Activated CD4-positive, CD25-positive, alpha-beta regulatory T cell treated with anti-CD3 and anti-CD28 coated beads, Interleukin-2, amount 50 U/mL, for 72 hours (primary cell): ENCODE measurements around the gene CD52.

ENCODE experiments used
- DNase-seq: peaks from one replicate; pipeline ENCODE4 v3.0.0; 2021

CD52 gene, protein sequence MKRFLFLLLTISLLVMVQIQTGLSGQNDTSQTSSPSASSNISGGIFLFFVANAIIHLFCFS

DNA sequence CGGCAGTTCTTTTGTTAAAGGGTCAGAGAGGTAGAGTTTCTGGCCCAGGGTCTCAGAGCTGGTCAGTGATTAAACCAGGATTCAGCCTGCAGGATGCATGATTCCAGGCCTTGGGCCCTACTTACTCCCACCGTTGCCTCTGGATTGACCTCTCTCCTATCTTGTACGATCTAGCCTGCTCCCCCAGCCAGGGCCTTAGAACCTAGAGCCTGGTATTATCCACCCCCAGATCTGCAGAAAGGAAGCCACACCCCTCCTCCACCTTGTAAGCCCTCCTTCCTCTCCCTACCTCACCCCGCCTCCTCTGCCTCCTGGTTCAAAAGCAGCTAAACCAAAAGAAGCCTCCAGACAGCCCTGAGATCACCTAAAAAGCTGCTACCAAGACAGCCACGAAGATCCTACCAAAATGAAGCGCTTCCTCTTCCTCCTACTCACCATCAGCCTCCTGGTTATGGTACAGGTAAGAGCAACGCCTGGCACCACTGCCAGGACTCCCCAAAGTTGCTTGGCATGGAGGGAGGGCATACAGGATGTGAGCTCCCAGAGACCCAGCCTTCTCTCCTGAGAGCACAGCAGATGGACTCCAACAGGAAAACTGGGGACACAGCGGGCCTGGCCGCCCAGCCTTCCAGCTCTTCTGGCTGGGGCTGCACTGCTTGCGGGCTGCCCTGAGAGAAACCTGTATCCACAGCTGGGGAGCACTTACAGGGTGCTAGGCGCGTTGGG is at the start of gene CD52:
Gene CD52, plus strand, starts transcription at position 347 of the 726 bp plus-strand sequence. Its CDS starts 60 bp downstream, at position 407.
- DNase-seq = peak; percentile 47

DNA sequence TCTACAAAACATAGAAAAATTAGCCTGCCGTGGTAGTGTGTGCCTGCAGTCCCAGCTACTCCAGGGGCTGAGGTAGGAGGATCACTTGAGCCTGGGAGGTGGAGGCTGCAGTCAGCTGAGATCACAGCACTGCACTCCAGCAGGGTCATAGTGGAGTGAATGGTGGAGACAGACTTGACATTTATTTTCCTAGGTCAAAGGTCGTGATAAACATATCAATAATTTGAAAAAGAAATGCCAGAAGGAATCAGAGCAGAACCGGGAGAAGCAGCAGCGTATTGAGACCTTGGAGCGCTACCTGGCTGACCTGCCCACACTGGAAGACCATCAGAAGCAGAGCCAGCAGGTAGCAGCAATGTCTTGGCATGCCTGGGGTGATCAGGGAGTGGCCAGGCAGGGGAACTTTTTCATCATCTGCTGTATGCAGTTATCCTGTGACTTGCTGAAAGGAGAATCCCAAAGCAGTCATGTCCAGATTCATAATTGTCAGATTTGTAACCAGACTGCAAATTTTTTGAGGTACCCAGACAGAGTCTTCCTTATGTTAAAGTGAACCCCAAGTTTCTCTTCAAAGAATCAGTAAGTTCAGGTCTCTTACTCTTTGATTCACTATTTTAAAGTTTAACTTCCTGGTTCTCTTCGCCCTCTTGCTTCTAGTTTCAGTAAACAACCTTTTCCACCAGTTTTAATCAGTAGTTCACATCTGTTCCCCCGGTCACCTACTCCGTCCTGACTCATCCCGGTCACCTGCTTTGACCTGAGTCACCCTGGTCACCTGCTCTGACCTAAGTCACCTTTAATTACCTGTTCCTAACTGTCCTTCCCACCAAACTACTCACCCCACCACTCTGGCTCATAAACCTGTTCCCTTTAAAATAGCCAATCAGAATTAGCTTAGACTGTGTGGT is 49.2 kb upstream of the CD52 start:
- DNase-seq = no peak

DNA sequence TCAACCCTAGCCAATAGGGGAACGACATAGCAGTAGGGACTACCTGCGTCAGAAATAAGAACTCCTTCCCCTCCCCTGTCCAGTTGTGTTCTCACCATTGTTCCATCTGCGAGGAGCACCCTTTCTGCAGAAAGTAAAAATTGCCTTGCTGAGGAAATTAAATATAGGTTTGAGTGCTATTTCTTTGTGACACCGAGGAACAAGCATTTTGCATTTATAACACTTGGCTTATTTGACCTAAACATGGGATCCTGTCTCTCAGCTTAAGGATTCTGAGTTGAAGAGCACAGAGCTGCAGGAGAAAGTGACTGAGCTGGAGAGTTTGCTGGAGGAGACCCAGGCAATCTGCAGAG is 48.6 kb upstream of the CD52 start:
- no peak for DNase-seq

DNA sequence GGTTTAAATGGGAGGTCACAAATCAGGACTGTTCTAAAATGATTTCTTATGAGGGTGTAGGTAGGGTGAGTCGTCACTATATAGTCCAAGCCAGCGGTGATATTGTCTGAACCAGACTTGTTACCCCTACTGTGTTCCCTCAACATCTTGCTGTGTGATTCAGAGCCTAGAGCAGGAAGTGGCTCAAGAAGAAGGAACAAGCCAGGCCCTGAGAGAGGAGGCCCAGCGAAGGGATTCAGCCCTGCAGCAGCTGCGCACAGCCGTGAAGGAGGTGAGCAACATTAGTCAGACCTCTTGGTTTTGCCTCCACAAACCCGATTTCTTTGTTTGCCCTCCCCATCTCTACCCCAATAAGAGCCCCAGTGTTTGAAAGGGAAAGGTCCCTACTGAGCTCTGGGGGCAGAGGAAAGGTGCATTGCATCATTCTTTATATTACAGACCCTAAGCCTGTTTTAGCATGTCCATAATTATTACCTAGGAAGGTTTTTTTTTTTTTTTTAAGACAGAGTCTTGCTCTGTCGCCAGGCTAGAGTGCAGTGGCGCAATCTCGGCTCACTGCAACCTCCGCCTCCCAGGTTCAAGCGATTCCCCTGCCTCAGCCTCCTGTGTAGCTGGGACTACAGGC is 42.8 kb upstream of the CD52 start:
- no peak for DNase-seq

DNA sequence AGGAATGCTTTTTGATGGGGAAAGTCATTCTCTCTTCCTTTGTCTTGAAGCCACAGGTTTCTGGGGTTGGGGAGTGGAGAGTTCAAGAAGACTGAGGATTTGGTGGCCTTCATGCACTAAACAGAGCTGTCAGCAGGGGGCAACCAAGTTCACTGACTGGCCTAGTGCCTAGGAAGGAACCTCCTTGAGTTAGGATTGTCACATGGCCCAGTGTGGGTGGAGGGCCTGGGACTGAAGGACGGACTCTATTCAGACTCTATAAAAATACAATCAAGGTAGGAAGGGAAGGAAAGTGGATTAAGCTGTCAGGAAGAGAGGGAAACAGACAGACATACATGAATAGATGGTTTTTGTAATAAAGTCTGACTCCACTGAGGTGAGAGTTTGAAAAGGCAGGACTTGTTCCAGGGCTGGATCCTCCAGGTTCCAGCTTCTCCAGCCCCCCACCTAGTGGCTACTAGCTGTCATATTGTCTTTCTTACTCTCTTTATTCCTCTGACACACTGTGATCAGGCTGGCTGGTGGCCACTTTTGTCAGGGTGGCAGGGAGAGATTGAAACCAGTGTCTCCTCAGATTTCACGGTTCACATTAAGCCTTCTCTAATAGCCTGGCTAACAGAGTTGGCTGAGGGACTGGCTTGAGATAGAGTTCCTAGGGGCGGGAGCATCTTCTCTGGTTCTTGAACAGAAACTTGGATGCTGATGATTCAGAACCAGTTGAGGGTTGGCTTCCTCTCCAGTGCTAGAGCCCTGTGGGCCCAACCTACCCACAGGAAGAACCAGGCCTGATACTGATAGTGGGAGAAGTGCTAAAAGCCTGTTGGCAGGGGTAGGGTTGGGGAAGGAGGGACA is 42.0 kb upstream of the CD52 start:
- peak; percentile 77 for DNase-seq

DNA sequence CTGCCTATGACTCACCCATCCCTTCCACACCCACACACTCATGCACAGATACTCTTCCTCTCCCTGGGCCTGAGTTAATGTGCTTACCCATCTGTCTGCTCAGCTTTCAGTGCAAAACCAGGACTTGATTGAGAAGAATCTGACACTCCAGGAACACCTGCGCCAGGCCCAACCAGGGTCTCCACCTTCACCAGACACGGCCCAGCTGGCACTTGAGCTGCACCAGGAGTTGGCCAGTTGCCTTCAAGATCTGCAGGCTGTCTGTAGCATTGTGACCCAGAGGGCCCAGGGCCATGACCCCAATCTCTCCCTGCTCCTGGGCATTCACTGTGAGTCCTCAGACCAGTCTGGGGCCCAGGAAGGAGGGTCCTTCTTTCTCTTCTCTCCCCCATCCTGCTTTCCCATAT is 41.3 kb upstream of the CD52 start:
- DNase-seq = no peak

DNA sequence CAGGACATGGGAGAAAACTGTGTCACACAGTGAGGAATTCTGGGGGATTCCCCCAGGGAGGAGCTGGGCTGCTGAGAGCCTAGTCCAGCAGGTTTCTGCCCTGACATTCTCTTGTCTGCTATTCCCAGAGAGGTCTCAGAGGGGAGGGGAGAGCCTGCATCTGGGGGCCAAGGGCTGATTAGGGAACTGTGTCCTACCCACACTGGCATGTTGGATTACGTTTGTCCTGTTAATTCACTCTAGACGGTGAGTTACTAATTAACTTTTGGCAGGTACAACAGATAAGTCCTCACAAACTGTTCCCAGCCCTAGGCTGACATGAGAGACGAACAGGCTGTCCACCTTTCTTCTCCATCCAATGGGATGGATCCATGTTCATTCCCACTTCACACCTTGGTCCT is 40.5 kb upstream of the CD52 start:
- no peak for DNase-seq

DNA sequence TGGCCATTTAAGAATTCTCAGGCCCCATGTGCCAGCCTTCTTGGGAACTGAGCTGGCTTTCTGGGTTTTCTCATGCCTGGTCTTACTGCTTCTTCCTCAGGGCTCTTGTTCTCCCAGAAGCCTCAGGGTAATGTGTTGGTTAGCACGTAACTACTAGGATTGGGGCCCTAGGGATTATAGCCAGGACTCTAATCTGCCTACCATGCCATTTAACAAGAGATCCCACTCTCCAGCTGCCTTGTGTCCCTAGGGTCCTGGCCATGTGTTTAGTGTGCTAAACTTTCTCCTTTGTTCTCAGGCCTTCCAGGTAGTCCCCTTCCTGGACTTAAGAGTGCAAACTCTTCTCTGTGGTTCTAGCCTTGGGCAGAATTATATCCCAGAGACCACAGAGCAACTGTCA is 40.0 kb upstream of the CD52 start:
- no peak for DNase-seq

DNA sequence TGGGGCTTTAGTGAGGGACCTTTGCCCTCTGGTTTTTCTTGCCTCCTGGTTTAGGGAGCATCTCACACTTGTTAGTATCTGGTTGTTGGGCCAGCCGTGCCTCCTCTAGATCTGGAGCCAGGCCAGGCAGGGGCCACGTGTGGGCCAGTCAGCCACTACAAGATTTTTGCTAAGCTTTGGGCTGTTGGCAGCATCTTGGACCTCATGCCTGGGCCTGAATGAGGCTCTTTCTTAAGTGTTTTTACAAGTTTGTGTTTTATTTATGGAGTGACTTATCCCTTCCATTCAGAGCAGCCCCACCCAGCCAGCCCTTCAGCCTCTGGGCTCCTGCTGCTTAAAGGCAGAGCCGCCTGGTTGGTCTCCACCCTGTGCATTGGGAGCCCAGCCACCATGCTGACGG is 39.5 kb upstream of the CD52 start:
- no peak for DNase-seq

DNA sequence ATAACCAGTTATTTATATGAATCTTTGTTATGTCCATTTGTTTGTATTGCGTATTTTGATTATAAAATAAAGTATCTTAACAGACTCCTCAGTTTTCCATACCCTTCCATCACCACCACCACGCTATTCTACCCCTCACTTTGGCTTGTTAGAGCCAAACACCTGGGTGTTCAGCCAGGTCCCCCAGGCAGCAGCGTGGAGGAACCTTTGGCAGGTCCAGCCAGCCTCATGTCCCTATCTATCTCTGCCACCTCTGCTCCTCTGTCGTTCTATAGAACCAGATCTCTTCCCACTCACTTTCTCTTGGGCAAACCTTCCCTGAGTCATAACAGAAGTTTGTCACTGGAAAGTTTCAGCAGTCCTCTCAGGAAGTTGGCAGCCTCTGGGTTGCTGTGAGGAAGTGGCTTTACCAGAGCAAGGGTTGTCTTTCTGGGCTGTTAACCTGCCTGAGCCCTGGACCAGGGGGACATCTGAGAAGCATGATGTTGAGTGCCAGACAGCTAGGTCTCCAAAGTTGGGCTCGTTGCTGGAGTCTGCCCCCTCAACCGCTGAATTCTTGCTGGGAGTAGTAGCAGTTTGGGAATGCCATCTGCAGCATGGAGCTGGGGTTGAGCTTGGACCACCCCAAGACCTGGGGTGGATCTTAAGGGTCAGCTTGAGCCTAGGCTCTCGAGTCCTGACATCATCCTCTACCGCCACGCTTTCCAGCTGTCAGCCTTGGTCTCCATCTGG is 38.9 kb upstream of the CD52 start:
- no peak for DNase-seq

DNA sequence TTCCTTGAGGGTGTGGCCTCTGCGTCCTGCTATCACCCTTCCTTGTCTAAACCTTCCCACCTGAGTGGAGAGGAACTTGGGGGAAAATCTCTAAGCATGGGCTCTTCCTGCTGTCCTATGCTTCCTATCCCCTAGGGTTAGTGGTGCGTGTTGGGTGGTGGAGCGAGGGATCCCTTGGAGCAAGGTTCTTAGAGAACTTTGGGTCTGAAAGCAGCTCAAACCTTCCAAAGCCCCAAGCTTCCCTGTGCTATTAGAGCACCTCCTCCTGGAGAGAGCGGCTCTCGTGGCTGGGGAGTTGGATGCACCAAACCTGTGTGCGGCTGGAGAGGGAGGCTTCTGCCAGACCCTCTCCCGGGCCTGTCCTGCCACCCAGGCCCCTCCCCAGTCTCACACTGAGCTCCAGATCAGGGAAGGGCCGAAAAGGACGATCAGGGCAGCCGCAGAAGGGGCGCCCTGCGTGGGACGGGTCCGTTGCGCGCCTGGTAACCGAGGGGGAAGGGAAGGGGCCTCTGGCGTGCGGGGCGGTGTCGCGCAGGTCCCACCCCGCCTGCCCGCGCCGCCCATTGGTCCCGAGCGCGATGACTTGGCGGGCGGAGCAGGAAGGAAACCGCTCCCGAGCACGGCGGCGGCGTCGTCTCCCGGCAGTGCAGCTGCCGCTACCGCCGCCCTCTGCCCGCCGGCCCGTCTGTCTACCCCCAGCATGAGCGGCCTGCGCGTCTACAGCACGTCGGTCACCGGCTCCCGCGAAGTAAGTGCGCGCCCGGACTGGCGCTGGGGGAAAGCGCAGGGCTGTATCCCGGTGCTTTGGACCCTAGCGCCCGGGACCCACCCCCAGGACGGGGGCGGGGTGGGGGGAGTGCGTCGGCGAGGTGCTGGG is 38.1 kb upstream of the CD52 start, which contains the start of gene SH3BGRL3:
Gene SH3BGRL3, plus strand, starts transcription at position 631 of the 877 bp plus-strand sequence. Its CDS starts 70 bp downstream, at position 701.
- DNase-seq = peak; percentile 85

DNA sequence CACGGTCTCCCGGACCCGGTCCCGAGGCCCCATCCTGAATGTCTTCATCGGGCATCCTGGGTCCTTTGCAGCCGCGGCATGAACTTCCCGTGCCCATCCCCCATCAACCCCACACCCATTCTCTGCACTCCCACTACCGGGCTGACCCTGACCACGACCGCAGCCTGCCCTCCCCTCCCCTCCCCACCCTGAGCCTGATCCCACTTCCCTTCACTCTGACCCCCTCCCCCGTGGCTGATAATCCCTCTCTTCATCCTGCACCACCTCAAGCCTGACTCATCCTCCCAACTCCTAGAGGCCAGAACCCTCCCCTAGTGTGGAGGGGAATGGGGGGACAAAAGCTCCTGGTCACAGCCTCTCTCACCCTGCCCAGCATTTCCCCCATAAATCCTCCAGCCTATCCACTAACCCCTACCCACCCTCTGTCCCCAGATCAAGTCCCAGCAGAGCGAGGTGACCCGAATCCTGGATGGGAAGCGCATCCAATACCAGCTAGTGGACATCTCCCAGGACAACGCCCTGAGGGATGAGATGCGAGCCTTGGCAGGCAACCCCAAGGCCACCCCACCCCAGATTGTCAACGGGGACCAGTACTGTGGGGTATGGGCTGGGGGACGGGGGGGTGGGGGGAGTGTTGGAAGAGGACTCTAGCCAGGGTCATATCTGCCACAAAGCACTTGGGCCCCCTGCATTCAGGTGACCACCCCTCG is 37.3 kb upstream of the CD52 start:
- DNase-seq = no peak

DNA sequence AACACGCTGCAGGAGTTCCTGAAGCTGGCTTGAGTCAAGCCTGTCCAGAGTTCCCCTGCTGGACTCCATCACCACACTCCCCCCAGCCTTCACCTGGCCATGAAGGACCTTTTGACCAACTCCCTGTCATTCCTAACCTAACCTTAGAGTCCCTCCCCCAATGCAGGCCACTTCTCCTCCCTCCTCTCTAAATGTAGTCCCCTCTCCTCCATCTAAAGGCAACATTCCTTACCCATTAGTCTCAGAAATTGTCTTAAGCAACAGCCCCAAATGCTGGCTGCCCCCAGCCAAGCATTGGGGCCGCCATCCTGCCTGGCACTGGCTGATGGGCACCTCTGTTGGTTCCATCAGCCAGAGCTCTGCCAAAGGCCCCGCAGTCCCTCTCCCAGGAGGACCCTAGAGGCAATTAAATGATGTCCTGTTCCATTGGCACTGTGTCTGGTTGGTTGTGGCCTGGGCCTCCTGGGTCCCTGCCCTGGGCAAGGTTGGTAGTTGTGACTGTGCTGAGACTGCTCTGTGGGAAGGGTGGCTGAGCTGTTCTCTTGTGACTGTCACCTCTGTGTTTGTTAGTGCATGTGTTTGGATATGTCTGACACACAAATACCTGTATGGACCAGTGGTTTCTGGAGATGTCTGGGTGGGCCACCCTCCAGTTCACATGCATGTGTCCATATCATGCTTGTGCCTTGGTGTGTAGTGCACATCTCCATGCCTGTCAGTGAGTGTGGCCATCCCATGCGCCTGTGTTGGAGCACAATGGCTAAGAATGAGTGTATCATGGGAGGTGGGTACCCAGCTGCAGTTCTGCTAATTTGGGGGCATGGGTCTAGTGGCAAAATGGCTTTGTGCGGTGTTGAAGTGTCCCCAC is 36.4 kb upstream of the CD52 start:
- DNase-seq = no peak

DNA sequence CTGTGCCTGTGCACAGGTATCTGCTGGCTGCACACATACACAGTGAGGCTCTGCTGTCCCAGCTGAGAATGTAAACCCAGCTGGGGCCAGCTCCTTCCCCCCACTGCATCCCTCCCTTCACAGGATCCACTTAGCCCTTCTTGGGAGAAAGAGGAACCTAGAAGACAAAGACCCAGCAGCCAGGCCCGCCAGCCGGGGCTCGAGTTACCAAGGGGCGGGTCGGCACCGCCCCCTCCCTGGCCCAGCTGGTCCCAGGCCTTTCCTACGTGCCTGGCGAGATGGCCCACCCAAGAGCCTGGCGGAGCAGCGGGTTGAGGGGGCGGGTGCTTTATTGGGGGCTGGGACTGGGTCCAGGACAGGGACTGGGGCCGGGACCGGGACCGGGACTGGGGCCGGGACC is 35.8 kb upstream of the CD52 start:
- no peak for DNase-seq

DNA sequence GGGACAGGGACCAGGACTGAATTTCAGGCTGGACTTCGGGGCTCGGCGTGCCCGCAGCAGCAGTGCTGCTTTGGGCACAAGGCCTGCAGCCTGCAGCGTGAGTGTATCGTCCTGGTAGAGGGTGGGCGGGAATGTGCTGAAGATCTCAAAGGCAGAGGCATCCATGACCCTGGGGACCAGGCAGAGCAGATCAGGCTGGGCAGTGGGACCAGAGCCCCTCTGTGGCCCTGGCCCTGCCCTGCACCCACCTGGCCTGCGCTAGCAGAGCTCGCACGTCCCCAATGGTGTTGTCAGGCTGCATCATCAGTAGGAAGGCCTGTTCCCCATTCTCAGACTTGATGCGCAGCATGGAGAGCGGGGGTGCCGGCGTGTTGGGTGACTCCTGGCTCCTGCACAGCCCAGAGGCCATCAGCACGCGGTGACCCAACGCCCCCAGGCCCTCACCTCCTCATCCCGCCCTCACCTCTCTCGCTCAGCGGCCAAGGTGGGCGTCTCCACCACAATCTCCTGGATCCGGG is 35.3 kb upstream of the CD52 start:
- no peak for DNase-seq

DNA sequence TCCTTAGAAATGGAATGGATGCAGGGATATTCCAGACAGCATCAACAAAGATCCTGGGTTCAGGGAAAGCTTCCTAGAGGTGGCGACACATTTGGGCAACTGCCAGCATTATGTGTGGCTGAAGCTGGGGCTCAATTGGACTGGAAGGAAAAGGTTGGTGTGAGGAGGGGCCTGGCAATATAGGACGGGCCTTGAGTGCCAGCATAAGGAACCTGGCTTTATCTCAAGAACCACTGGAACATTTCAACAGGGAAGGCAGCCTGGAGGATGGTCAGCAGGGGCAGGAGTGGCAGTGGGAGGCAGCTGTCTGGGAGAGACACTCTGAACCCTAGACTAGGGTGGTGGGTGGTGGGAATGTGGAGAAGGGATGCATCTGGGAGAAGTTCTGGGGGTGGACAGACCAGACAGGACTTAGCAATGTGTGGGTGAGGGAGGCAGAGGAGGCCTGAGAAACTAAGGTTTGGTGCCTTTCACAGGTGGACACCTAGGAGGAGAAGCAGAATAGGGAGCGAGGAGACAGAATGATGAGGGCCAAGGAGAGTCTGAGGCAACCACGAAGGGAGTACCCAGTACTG is 34.4 kb upstream of the CD52 start:
- no peak for DNase-seq

DNA sequence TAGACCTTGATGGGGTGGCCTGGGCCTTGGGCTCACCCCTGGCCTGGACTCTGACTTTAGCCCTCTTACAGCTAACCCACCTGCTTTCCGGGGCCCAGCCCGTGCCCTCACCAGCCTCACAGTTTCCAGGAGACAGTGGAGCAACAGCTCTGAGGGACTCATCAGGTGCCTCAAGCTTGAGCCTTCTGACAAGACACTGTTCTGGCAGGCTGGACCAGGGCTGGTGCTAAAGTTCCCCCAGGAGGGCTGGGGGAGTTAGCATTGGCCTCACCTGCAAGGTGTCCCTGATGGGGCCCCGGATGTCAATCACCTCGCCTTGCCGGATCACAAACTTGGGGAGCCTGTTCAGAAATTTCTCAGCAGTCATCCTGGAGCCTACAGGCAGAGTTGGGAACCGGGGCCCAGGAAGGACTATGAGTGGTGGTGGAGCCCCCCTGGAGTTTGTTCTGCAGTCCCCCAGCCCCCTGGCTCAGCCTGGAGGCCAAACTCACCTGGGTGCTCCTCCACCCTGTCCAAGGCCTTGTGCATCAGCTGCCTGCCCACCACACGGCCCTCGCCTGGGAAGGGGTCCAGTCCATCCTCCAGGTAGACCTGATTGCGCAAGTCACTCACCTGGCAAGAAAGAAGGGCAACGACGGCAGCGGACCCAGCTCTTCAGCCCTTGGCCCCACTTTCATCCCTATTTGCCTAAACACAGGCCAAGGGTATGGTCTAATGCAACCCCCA is 33.7 kb upstream of the CD52 start:
- DNase-seq = no peak
